IPS DF 6.9 (cell line): Measurements from ENCODE around the gene IMMP2L.

ENCODE experiments used
- DNase-seq: peaks from one replicate; pipeline ENCODE4 v3.0.0-alpha.2; 2013; ENCODE audit warnings: low read depth, low spot score
- H3K27ac ChIP-seq: one replicate; pipeline ENCODE4 v1.5.1; 2013; ENCODE audit warnings: low read length, control low read depth
- H3K27me3 ChIP-seq: 2 replicates; pipeline ENCODE4 v1.6.1; 2013; ENCODE audit warnings: mild to moderate bottlenecking, low read length; ENCODE audit not compliant: control insufficient read depth, insufficient read depth
- H3K36me3 ChIP-seq: 2 replicates; pipeline ENCODE4 v1.6.1; 2013; ENCODE audit warnings: low read length; ENCODE audit not compliant: control insufficient read depth, insufficient read depth
- H3K4me1 ChIP-seq: 2 replicates; pipeline ENCODE4 v1.6.1; 2013; ENCODE audit warnings: low read length; ENCODE audit not compliant: control insufficient read depth, insufficient read depth
- H3K4me3 ChIP-seq: 2 replicates; pipeline ENCODE4 v1.5.1; 2013; ENCODE audit warnings: mild to moderate bottlenecking, low read length
- H3K9me3 ChIP-seq: 2 replicates; pipeline ENCODE4 v1.6.1; 2013; ENCODE audit warnings: low read length, inconsistent platforms; ENCODE audit not compliant: control insufficient read depth, insufficient read depth
- WGBS: extraction: QIAGEN DNeasy Blood & Tissue Kit; methylation state at CpG from one replicate; pipeline ENCODE4 v1.1.7; 2013; ENCODE audit warnings: mixed read lengths, missing lambda C conversion rate; ENCODE audit not compliant: insufficient read length, insufficient coverage; 5-methylcytosine and 5-hydroxymethylcytosine counted together

The IMMP2L gene

DNA sequence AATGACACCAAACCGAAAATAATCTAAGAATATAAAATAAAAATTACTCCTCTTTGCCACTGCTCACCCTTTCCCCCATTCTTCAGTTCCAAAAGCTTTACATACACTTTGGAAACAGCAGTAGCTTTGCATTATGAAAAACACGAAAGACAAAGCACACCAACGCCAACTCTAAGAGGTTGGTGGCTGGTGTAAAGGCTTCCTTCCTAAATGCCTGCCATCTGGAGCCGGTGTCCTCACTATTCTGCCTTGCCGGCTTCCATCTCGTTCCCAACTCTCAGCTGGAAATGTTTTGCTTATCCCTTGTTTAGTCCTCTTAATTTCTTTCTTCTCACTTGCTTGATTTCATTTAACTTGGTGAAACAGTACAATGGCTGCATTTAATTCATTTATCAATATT lies 752.5 kb downstream of the IMMP2L start:
- Histone ChIP-seq H3K27me3 (no peaks in the 10 kb centered on the region), H3K4me3 (no peak overlapping the region), H3K9me3 (no peaks in the 10 kb centered on the region), H3K36me3 (no peaks in the 10 kb centered on the region), H3K4me1 (no peaks in the 10 kb centered on the region), H3K27ac (no peak overlapping the region)
- DNase-seq = no peak
- WGBS = no CpG with 5 or more reads among the region's 6 CpGs

GRCh38 chr7:110808361-110808760 lies 753.9 kb downstream of the IMMP2L start:
- Histone ChIP-seq H3K27me3 (no peaks in the 10 kb centered on the region), H3K9me3 (no peaks in the 10 kb centered on the region), H3K27ac (no peak overlapping the region), H3K4me1 (peaks cover 1% of the 10 kb centered on the region; the same call in 1 of the 2 replicates), H3K36me3 (no peaks in the 10 kb centered on the region), H3K4me3 (no peak overlapping the region)
- WGBS = no CpG with 5 or more reads among the region's 1 CpG
- no peak for DNase-seq

DNA sequence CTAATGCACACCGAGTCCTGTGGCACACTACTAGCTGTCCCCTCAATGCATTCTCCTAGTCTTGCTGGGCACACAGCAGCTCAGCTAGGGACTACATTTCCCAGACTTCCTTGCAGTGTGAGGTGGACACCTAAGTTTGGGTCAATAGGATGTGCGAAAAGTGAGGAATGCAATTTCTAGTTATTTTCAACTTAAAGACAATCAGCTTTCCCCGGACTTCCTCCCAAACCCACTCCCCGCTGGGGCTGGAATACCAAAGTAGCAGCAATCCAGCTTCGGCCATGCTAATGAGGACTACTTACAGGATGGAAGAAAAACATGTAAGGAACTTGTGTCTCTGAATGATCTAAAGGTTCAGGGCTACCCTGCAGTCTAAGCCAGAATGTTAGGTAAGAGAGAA lies 757.8 kb downstream of the IMMP2L start:
- Histone ChIP-seq H3K27me3 (no peaks in the 10 kb centered on the region), H3K27ac (no peak overlapping the region), H3K4me3 (peak overlapping the region; percentile 3; the same call in 1 of the 2 replicates), H3K4me1 (peaks cover 1% of the 10 kb centered on the region; the same call in 1 of the 2 replicates), H3K36me3 (no peaks in the 10 kb centered on the region), H3K9me3 (no peaks in the 10 kb centered on the region)
- peak; percentile 41 for DNase-seq
- no CpG with 5 or more reads among the region's 5 CpGs for WGBS

GRCh38 chr7:110803602-110804143 lies 758.6 kb downstream of the IMMP2L start:
- no peak for DNase-seq
- peaks cover 1% of the 10 kb centered on the region; the same call in 1 of the 2 replicates for H3K4me1 ChIP-seq
- no peaks in the 10 kb centered on the region for H3K9me3 ChIP-seq
- no peak overlapping the region for H3K4me3 ChIP-seq
- no peak overlapping the region for H3K27ac ChIP-seq
- H3K27me3 ChIP-seq = no peaks in the 10 kb centered on the region
- no peaks in the 10 kb centered on the region for H3K36me3 ChIP-seq

GRCh38 chr7:110801502-110801901 lies 760.8 kb downstream of the IMMP2L start:
- Histone ChIP-seq H3K9me3 (no peaks in the 10 kb centered on the region), H3K27ac (no peak overlapping the region), H3K4me3 (no peak overlapping the region), H3K4me1 (peaks cover 1% of the 10 kb centered on the region; the same call in 1 of the 2 replicates), H3K27me3 (no peaks in the 10 kb centered on the region), H3K36me3 (no peaks in the 10 kb centered on the region)
- no peak for DNase-seq
- no CpG with 5 or more reads among the region's 1 CpG for WGBS

DNA sequence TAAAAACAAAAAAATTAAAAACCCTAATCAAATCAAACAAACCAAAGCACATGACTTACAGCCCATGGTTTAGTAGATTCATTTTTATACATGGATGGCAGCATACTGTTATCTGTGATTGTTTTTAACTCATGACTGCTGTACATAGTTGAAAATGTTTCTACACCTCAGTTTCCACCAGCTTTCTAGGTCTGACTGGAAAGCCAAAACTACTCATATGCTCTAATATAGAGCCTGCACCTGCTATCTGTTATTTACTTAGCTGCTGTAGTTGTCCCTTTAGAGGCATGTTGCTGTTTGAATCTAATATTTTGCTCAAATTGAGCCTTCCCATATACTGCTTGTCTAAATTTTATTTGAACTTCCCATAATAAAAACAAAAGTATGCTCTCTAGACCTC lies 761.3 kb downstream of the IMMP2L start:
- Histone ChIP-seq H3K36me3 (no peaks in the 10 kb centered on the region), H3K4me3 (no peak overlapping the region), H3K27ac (no peak overlapping the region), H3K4me1 (peaks cover 1% of the 10 kb centered on the region; the same call in 1 of the 2 replicates), H3K27me3 (no peaks in the 10 kb centered on the region), H3K9me3 (no peaks in the 10 kb centered on the region)
- DNase-seq = no peak

- H3K9me3 ChIP-seq = no peaks in the 10 kb centered on the region
- no peak overlapping the region for H3K27ac ChIP-seq
- no peak overlapping the region for H3K4me3 ChIP-seq
- DNase-seq = no peak
- no CpG with 5 or more reads among the region's 2 CpGs for WGBS
- H3K4me1 ChIP-seq = no peaks in the 10 kb centered on the region
- H3K27me3 ChIP-seq = no peaks in the 10 kb centered on the region
- H3K36me3 ChIP-seq = no peaks in the 10 kb centered on the region
These were observed 764.6 kb downstream of the IMMP2L start for GRCh38 chr7:110797656-110798055.

- H3K9me3 ChIP-seq = no peaks in the 10 kb centered on the region
- H3K36me3 ChIP-seq = no peaks in the 10 kb centered on the region
- DNase-seq = no peak
- no peaks in the 10 kb centered on the region for H3K27me3 ChIP-seq
- no peaks in the 10 kb centered on the region for H3K4me1 ChIP-seq
- H3K4me3 ChIP-seq = no peak overlapping the region
- H3K27ac ChIP-seq = no peak overlapping the region
These were observed 771.3 kb downstream of the IMMP2L start for GRCh38 chr7:110790992-110791391.

- Histone ChIP-seq H3K4me1 (no peaks in the 10 kb centered on the region), H3K4me3 (no peak overlapping the region), H3K9me3 (no peaks in the 10 kb centered on the region), H3K27me3 (no peaks in the 10 kb centered on the region), H3K27ac (no peak overlapping the region), H3K36me3 (no peaks in the 10 kb centered on the region)
- no CpG with 5 or more reads among the region's 3 CpGs for WGBS
- no peak for DNase-seq
These were observed 775.8 kb downstream of the IMMP2L start for GRCh38 chr7:110786328-110786965.

DNA sequence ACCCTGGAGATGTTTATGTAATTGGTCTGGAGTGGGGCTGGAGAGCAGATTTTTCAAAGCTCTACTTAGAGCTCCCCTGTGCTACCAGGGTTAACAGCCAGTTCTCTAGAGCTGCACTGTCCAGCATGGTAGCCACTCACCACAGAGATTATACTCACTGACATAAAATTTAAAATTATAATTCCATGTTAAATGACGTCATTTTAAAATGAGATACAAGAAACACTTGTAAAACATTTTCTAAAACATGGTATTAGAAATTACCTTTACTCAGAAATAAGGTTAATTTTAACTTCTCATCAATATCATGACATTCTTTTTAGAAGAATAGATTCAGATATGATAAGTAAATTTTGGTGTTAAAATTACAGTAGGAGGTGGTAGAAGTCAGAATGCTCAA lies 777.5 kb downstream of the IMMP2L start:
- Histone ChIP-seq H3K4me3 (no peak overlapping the region), H3K27me3 (no peaks in the 10 kb centered on the region), H3K36me3 (no peaks in the 10 kb centered on the region), H3K9me3 (no peaks in the 10 kb centered on the region), H3K4me1 (no peaks in the 10 kb centered on the region), H3K27ac (no peak overlapping the region)
- WGBS = no CpG with 5 or more reads among the region's 1 CpG
- no peak for DNase-seq

DNA sequence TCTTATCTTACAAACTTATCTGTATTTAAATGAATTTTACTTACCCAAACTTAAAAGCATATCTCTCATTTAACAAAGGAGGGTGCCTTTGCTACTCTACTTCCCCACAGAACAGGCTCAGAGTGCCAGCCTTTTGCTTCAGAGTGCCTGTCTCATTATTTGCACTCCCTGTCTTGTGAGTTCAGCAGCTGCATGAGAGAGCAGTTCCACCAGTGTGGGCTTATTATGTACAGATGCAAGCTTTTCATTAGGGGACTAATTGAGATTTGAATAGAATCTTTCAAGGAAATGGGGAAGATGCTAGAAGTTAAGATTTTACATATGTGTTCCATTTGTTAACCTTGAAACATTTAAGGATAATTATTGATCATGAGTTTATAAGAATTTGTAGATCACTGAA lies 781.6 kb downstream of the IMMP2L start:
- Histone ChIP-seq H3K4me1 (no peaks in the 10 kb centered on the region), H3K4me3 (no peak overlapping the region), H3K9me3 (no peaks in the 10 kb centered on the region), H3K27me3 (no peaks in the 10 kb centered on the region), H3K27ac (no peak overlapping the region), H3K36me3 (no peaks in the 10 kb centered on the region)
- DNase-seq = no peak
